ENCODE results near the gene ZEB1.

DNA sequence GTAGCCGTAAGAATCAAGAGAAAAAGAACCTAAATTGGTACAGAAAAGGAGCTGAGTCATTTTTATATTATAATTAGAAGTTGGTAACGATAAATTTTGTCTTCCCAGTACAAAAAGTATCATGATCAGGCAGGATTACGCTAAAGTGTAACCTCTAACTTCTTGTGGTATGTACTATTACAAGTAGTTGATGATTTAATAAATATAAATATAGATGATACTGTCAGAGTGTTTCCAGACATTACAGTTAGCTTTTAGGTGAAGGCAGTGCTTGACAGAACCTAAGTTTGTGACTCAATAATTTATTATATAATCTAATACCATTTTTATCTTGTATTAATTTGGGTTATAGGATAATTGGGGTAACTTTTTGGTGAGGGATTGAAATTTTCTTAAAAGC, 53.4 kb downstream of the ZEB1 start:
- TF ChIP-seq PML (IDR thresholded peaks at IDR 0.05; ENCODE audit: low read length), result no peak
- TF ChIP-seq NFYA (IDR thresholded peaks at IDR 0.05; ENCODE audit: borderline replicate concordance, low read depth, low read length), result no peak
- TF ChIP-seq POLR2AphosphoS5 (IDR thresholded peaks at IDR 0.05; ENCODE audit: low read length), result no peak
- no peak for TF ChIP-seq ESRRA (IDR thresholded peaks at IDR 0.05; ENCODE audit: low read length)
- TF ChIP-seq, protein P1, sequence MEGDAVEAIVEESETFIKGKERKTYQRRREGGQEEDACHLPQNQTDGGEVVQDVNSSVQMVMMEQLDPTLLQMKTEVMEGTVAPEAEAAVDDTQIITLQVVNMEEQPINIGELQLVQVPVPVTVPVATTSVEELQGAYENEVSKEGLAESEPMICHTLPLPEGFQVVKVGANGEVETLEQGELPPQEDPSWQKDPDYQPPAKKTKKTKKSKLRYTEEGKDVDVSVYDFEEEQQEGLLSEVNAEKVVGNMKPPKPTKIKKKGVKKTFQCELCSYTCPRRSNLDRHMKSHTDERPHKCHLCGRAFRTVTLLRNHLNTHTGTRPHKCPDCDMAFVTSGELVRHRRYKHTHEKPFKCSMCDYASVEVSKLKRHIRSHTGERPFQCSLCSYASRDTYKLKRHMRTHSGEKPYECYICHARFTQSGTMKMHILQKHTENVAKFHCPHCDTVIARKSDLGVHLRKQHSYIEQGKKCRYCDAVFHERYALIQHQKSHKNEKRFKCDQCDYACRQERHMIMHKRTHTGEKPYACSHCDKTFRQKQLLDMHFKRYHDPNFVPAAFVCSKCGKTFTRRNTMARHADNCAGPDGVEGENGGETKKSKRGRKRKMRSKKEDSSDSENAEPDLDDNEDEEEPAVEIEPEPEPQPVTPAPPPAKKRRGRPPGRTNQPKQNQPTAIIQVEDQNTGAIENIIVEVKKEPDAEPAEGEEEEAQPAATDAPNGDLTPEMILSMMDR (IDR thresholded peaks at IDR 0.05 in 2 of 3, conservative IDR thresholded peaks at IDR 0.05 in 1 of 3; ENCODE audit: control insufficient read depth in 2 of 3, extremely low read depth in 1 of 3, insufficient read depth in 1 of 3, low read depth in 3 of 3, low read length in 3 of 3), result no peak
- TF ChIP-seq, protein P2, sequence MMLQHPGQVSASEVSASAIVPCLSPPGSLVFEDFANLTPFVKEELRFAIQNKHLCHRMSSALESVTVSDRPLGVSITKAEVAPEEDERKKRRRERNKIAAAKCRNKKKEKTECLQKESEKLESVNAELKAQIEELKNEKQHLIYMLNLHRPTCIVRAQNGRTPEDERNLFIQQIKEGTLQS (IDR thresholded peaks at IDR 0.05; ENCODE audit: borderline replicate concordance, extremely low read depth, low read depth, low read length), result no peak
- TF ChIP-seq RFX5 (IDR thresholded peaks at IDR 0.05; ENCODE audit: low read depth, low read length), result no peak
- TF ChIP-seq EP300 (IDR thresholded peaks at IDR 0.05; ENCODE audit: borderline replicate concordance in 1 of 2, control insufficient read depth in 1 of 2, low read depth in 2 of 2, low read length in 2 of 2), result no peak
